SJSA1 (cell line): Measurements from ENCODE around the gene MARCHF10. TPM values are rescaled to one million over a fixed set of nuclear protein-coding genes. Genes with fewer than 3 reads are reported as not detected.
"Not testable (repeated sequence)": the region's sequence is repeated elsewhere in the genome, so short reads cannot be mapped to it uniquely, and the experiment has no call there.

ENCODE experiments used
- DNase-seq, 2 experiments: peaks; one replicate each; pipeline ENCODE4 v3.0.0-alpha.2; 2015 to 2020; ENCODE audit warnings: low spot score in 2 of 2, low read depth in 1 of 2
- H3K27ac ChIP-seq: fragments of 250-450 bp; sonication (Bioruptor Pico); 2 replicates; pipeline ENCODE4 v1.5.1; 2020; ENCODE audit warnings: mild to moderate bottlenecking, moderate library complexity
- H3K27me3 ChIP-seq: fragments of 250-450 bp; sonication (Bioruptor Pico); replicated peaks from 2 replicates; pipeline ENCODE4 v1.5.1; 2020; ENCODE audit warnings: mild to moderate bottlenecking, moderate library complexity
- H3K36me3 ChIP-seq: fragments of 250-450 bp; sonication (Bioruptor Pico); 2 replicates; pipeline ENCODE4 v1.5.1; 2020; ENCODE audit warnings: mild to moderate bottlenecking
- H3K4me1 ChIP-seq: fragments of 250-450 bp; sonication (Bioruptor Pico); replicated peaks from 2 replicates; pipeline ENCODE4 v1.6.1; 2021; ENCODE audit warnings: mild to moderate bottlenecking
- H3K4me3 ChIP-seq: fragments of 250-450 bp; sonication (Bioruptor Pico); 2 replicates; pipeline ENCODE4 v1.5.1; 2020; ENCODE audit warnings: mild to moderate bottlenecking
- H3K9me3 ChIP-seq: fragments of 250-450 bp; sonication (Bioruptor Pico); replicated peaks from 2 replicates; pipeline ENCODE4 v1.5.1; 2020; ENCODE audit warnings: mild to moderate bottlenecking
- total RNA-seq: library from RNA; depleted of rRNA; stranded (reverse); fragments of >200 nt; shearing (Covaris generic); gene quantifications from 2 replicates; pipeline ENCODE4 v1.2.3, GENCODE V29; 2014

Gene MARCHF10
- total RNA-seq, 1 experiment from 2014 or later, result 0.71 TPM

- H3K27me3 ChIP-seq, result no peaks in the 10 kb centered on the region
- H3K36me3 ChIP-seq, result peaks cover 7% of the 10 kb centered on the region; the same call in 1 of the 2 replicates
- H3K27ac ChIP-seq, result no peak overlapping the region
- no peak overlapping the region for H3K4me3 ChIP-seq
- no peak for DNase-seq
- peaks cover 19% of the 10 kb centered on the region for H3K4me1 ChIP-seq
- H3K9me3 ChIP-seq, result peaks cover 8% of the 10 kb centered on the region
Observed at GRCh38 chr17:62706598-62707424, 101.3 kb downstream of the MARCHF10 start.

DNA sequence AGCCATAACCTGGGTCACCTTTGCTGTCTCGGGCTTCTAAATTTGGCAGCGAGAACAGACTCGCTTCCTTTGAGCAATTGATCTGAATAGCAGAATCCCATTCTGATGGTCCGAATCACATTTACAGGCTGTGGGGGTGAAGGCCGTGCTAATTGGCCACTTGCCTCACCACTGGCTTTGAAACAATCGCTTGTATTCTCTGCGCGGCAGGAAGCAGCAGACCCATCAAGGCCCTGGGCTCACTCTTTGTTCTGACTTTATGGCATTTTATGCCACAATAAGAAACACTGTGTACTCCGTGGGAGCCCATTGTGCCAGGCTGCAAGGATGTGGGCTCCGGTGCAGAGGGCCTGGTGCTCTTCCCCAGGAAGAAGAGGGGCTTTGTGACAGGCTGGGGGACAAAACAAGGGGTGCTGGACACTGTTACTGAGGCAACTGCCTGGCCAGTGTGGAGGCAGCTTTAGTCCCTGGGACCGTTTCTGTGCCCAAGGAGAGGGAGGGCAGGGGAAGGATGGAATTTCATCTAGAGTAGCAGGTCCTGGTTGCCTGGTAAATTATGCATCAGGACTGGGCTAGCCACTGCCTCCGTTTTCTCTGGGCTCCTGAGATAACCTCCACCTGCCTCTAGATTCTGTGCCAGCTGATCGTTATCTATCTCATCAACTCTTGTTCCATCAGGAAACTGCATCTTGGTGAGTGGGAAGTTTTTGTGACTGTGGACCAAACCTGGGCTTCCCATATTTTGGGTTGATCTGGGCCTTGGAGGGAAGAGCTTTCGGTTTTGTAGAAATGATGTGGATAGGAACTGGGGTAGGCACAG, 102.1 kb downstream of the MARCHF10 start:
- Histone ChIP-seq H3K9me3 (peaks cover 8% of the 10 kb centered on the region), H3K36me3 (peaks cover 7% of the 10 kb centered on the region; the same call in 1 of the 2 replicates), H3K27me3 (no peaks in the 10 kb centered on the region), H3K4me1 (peaks cover 19% of the 10 kb centered on the region), H3K4me3 (no peak overlapping the region), H3K27ac (no peak overlapping the region)
- DNase-seq, result no peak

DNA sequence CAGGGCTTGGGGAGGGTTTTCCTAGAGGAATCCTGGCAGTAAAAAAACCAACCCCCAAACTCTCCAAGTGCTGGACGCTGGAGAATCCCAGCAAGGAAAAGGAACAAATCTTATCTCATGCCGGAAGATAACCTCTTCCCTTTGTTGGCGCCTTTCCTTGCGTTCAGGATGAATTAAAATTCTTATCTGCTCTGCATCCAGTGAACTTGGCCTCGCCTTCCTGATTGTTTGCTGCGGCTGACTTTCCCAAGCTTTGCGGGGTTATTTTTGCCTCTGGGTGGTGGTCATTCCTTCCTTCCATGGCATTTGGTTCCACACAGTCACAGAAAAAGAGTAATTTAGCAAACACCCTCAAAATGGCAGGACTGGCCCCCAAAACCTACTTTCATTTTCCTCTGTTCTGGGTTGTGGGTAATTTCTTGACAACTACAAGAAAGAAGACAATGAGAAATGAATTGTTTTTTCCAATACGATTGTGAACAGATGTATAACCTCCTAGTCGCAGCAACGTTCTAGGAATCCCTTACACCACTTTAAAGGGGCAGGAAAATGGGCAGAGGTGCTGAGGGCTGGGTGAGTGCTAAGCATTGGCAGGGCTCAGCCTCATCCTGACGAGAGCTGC, 102.8 kb downstream of the MARCHF10 start:
- Histone ChIP-seq H3K27me3 (no peaks in the 10 kb centered on the region), H3K4me1 (peaks cover 19% of the 10 kb centered on the region), H3K4me3 (no peak overlapping the region), H3K27ac (no peak overlapping the region), H3K9me3 (peaks cover 8% of the 10 kb centered on the region), H3K36me3 (peaks cover 7% of the 10 kb centered on the region; the same call in 1 of the 2 replicates)
- no peak for DNase-seq

GRCh38 chr17:62704381-62704971, 103.6 kb downstream of the MARCHF10 start:
- Histone ChIP-seq H3K27ac (peak overlapping the region; percentile 60), H3K9me3 (peaks cover 8% of the 10 kb centered on the region)
- peak in 1 of 2 experiments; percentile 48 for DNase-seq

GRCh38 chr17:62703776-62704380, 104.2 kb downstream of the MARCHF10 start:
- Histone ChIP-seq H3K27me3 (no peaks in the 10 kb centered on the region), H3K4me3 (peak overlapping the region; percentile 93), H3K9me3 (peaks cover 6% of the 10 kb centered on the region), H3K4me1 (peaks cover 27% of the 10 kb centered on the region), H3K36me3 (peaks cover 7% of the 10 kb centered on the region; the same call in 1 of the 2 replicates), H3K27ac (peak overlapping the region; percentile 60)
- peak; percentile 81 to 82 for DNase-seq

More at GRCh38 chr17:62704381-62704971, 103.6 kb downstream of the MARCHF10 start:
- peak overlapping the region; percentile 93 for H3K4me3 ChIP-seq
- H3K36me3 ChIP-seq, result peaks cover 7% of the 10 kb centered on the region; the same call in 1 of the 2 replicates
- H3K27me3 ChIP-seq, result no peaks in the 10 kb centered on the region
- H3K4me1 ChIP-seq, result peaks cover 21% of the 10 kb centered on the region

GRCh38 chr17:62703261-62703775, 104.8 kb downstream of the MARCHF10 start:
- no peaks in the 10 kb centered on the region for H3K27me3 ChIP-seq
- peaks cover 7% of the 10 kb centered on the region; the same call in 1 of the 2 replicates for H3K36me3 ChIP-seq
- peak overlapping the region; percentile 60 for H3K27ac ChIP-seq
- peak; percentile 52 to 77 for DNase-seq
- peaks cover 32% of the 10 kb centered on the region for H3K4me1 ChIP-seq
- peak overlapping the region; percentile 93 for H3K4me3 ChIP-seq
- no peaks in the 10 kb centered on the region for H3K9me3 ChIP-seq

DNA sequence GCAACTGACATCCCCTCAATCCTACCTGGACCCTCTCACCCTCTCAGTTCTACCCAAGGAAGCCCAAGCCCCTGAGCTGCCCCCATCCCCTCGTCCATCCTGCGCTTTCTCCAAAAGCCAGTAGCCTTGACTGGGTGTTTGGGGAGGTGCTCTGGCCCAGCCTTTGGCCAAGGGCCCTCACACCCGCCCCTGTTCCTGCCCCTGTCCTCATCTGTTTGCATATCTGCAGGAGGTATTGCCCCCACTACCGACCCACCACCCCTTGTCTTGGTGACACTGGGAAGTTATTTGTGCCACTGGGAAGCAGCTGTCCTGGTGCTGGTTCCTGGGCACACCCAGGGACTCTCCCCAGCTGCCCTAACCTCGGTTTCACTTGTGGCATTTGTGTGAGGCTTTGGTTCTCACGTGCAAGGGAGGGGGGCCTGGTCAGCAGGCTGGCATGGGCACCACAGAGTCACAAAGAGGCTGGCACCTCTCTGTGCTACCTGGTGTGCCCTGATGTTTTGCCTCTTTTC, 105.3 kb downstream of the MARCHF10 start:
- Histone ChIP-seq H3K36me3 (peaks cover 7% of the 10 kb centered on the region; the same call in 1 of the 2 replicates), H3K27ac (no peak overlapping the region), H3K27me3 (no peaks in the 10 kb centered on the region), H3K9me3 (no peaks in the 10 kb centered on the region), H3K4me1 (peaks cover 33% of the 10 kb centered on the region), H3K4me3 (no peak overlapping the region)
- no peak for DNase-seq

DNA sequence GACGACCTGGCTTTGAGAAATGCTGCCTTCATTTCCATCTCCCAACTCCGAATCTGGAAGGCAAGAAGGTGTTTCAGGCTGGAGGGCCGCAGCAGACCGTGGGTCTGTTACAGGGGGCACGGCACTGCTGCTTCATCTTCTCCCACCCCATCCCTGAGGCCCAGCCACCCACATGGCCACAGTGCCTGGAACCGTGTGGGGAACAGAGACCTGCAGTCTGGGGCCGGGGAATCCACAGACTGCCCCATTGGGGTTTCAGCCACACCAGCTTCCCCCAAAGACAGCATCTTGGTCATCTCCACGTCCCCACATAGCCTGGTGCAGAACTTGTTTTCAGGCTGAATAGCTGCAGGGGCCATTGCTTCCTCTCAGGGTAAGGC, 106.4 kb downstream of the MARCHF10 start:
- Histone ChIP-seq H3K4me1 (peaks cover 33% of the 10 kb centered on the region), H3K36me3 (peaks cover 7% of the 10 kb centered on the region; the same call in 1 of the 2 replicates), H3K27ac (no peak overlapping the region), H3K9me3 (no peaks in the 10 kb centered on the region), H3K4me3 (no peak overlapping the region), H3K27me3 (no peaks in the 10 kb centered on the region)
- no peak for DNase-seq

DNA sequence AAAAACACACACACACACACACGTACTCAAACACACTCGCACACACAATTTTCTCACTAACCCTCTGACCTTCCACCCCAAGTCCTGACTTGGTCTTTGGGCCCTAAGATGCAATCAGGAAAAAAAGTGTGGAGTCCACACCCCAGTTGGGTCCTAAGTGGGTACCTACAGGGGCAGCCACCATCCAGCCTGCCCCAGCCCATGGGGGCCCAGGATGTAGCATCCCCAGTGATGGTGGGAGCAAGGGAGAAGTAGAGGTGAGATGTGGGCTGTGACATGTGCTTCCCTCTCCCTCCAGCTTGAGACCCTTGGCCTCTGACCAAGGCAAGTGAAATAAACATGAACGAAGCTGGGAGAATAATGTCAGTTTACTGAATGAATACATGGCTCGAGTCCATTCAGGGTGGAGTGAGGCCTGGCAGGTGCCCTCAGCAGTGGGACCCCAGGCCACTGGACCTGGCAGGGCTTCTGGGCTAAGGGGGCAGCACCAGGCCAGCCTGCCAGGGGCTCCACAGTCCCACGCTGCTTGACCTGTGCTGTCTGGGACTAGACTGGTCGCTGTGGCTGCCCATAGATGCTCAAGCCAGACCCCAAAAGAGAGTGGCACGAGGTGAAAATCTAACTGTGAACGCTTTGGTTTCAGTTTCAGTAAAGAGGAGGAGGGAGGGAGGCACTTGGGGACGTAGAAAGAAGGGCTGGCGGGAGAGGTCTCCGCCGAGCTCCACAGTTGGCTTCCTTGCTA, 107.0 kb downstream of the MARCHF10 start:
- Histone ChIP-seq H3K27me3 (no peaks in the 10 kb centered on the region), H3K36me3 (peaks cover 7% of the 10 kb centered on the region; the same call in 1 of the 2 replicates), H3K4me3 (no peak overlapping the region), H3K9me3 (no peaks in the 10 kb centered on the region), H3K27ac (no peak overlapping the region), H3K4me1 (peaks cover 33% of the 10 kb centered on the region)
- DNase-seq, result no peak

GRCh38 chr17:62698459-62698858, 109.7 kb downstream of the MARCHF10 start:
- peaks cover 21% of the 10 kb centered on the region for H3K4me1 ChIP-seq
- not testable (repeated sequence) for H3K9me3 ChIP-seq, H3K4me3 ChIP-seq, H3K27ac ChIP-seq, H3K27me3 ChIP-seq, DNase-seq, H3K36me3 ChIP-seq

GRCh38 chr17:62696726-62697490, 111.2 kb downstream of the MARCHF10 start:
- Histone ChIP-seq H3K27me3 (no peaks in the 10 kb centered on the region), H3K4me3 (no peak overlapping the region), H3K9me3 (0 out of 2 replicates have a peak, but pooled peaks cover 4% of the 10 kb centered on the region), H3K4me1 (peaks cover 13% of the 10 kb centered on the region), H3K36me3 (peaks cover 18% of the 10 kb centered on the region), H3K27ac (no peak overlapping the region)
- DNase-seq, result no peak
